Mammary epithelial cell (primary cell): Measurements from ENCODE around the gene PLD1.

Source experiments
- CTCF ChIP-seq, 2 donors: IDR thresholded peaks in 1 of 2; conservative IDR thresholded peaks in 1 of 2; 2 replicates each; pipeline ENCODE4 v1.5.1; 2011 to 2012; ENCODE audit warnings: inconsistent platforms in 2 of 2, low read length in 2 of 2, mild to moderate bottlenecking in 2 of 2, control low read depth in 1 of 2, low read depth in 1 of 2; ENCODE audit not compliant: insufficient read depth in 1 of 2; ENCODE audit errors: extremely low read depth in 1 of 2
- EZH2 ChIP-seq: IDR thresholded peaks from 2 replicates; pipeline ENCODE4 v1.6.1; 2012; ENCODE audit warnings: low read length, inconsistent platforms, borderline replicate concordance

- TF ChIP-seq CTCF (conservative IDR thresholded peaks at IDR 0.05 in 1 of 2, IDR thresholded peaks at IDR 0.05 in 1 of 2; ENCODE audit: extremely low read depth in 1 of 2, insufficient read depth in 1 of 2, low read depth in 1 of 2, low read length in 2 of 2) (no peak), EZH2 (no peak)
Measured at GRCh38 chr3:171673951-171674350, 136.3 kb downstream of the PLD1 start.
